Measurements from ENCODE around the gene FPR1. TPM values are rescaled to one million over a fixed set of nuclear protein-coding genes. Genes with fewer than 3 reads are reported as not detected.

The FPR1 gene
- polyA plus RNA-seq, 1 experiment, result not detected

GRCh38 chr19:51702103-51702824 is 49.4 kb downstream of the FPR1 start:
- TF ChIP-seq CTCF (IDR thresholded peaks at IDR 0.05; ENCODE audit: insufficient read depth, low read depth, low read length), result no peak
- POLR2A ChIA-PET, result no interaction called here
- CTCF ChIA-PET, result interaction anchor here (1.2 to 1.4 kb wide), 2 partner anchors 8 to 75 kb away, joined by 3 to 4 read pairs; no protein-coding TSS in a partner anchor
- Histone ChIP-seq H3K36me3 (ENCODE audit: control insufficient read depth, insufficient read depth, low read length) (peaks cover 27% of the 10 kb centered on the region), H3K4me3 (ENCODE audit: low read depth, low read length) (no peak overlapping the region), H3K27me3 (ENCODE audit: control insufficient read depth, insufficient read depth, low read length) (no peaks in the 10 kb centered on the region)
- DNase-seq (ENCODE audit: low read depth), result no peak

GRCh38 chr19:51701468-51702100 is 50.1 kb downstream of the FPR1 start:
- Histone ChIP-seq H3K4me3 (ENCODE audit: low read depth, low read length) (no peak overlapping the region), H3K27me3 (ENCODE audit: control insufficient read depth, insufficient read depth, low read length) (no peaks in the 10 kb centered on the region), H3K36me3 (ENCODE audit: control insufficient read depth, insufficient read depth, low read length) (peaks cover 27% of the 10 kb centered on the region)
- CTCF ChIA-PET, result interaction anchor here (0.6 to 1.2 kb wide), 2 partner anchors 25 to 76 kb away, joined by 3 to 4 read pairs; no protein-coding TSS in a partner anchor
- TF ChIP-seq CTCF (IDR thresholded peaks at IDR 0.05; ENCODE audit: insufficient read depth, low read depth, low read length), result no peak
- POLR2A ChIA-PET, result no interaction called here
- no peak for DNase-seq (ENCODE audit: low read depth)

- Histone ChIP-seq H3K4me3 (ENCODE audit: low read depth, low read length) (no peak overlapping the region), H3K27me3 (ENCODE audit: control insufficient read depth, insufficient read depth, low read length) (no peaks in the 10 kb centered on the region), H3K36me3 (ENCODE audit: control insufficient read depth, insufficient read depth, low read length) (peaks cover 29% of the 10 kb centered on the region)
- ChIA-PET POLR2A (interaction anchor here (0.5 kb wide), 1 partner anchor 9 kb away, joined by 3 read pairs; no protein-coding TSS in a partner anchor), CTCF (no interaction called here)
- no peak for TF ChIP-seq CTCF (IDR thresholded peaks at IDR 0.05; ENCODE audit: insufficient read depth, low read depth, low read length)
- DNase-seq (ENCODE audit: low read depth), result no peak
These were observed 52.5 kb downstream of the FPR1 start for GRCh38 chr19:51699170-51699569.

- TF ChIP-seq CTCF (IDR thresholded peaks at IDR 0.05; ENCODE audit: insufficient read depth, low read depth, low read length), result no peak
- Histone ChIP-seq H3K4me3 (ENCODE audit: low read depth, low read length) (no peak overlapping the region), H3K36me3 (ENCODE audit: control insufficient read depth, insufficient read depth, low read length) (peaks cover 30% of the 10 kb centered on the region), H3K27me3 (ENCODE audit: control insufficient read depth, insufficient read depth, low read length) (no peaks in the 10 kb centered on the region)
- ChIA-PET POLR2A (no interaction called here), CTCF (no interaction called here)
- DNase-seq (ENCODE audit: low read depth), result no peak
These were observed 53.4 kb downstream of the FPR1 start for GRCh38 chr19:51698296-51698695.

GRCh38 chr19:51697169-51697776 is 54.4 kb downstream of the FPR1 start:
- no peak for DNase-seq (ENCODE audit: low read depth)
- no peak for TF ChIP-seq CTCF (IDR thresholded peaks at IDR 0.05; ENCODE audit: insufficient read depth, low read depth, low read length)
- no peaks in the 10 kb centered on the region for H3K27me3 ChIP-seq (ENCODE audit: control insufficient read depth, insufficient read depth, low read length)
- H3K4me3 ChIP-seq (ENCODE audit: low read depth, low read length), result no peak overlapping the region
- ChIA-PET POLR2A (no interaction called here), CTCF (no interaction called here)
- H3K36me3 ChIP-seq (ENCODE audit: control insufficient read depth, insufficient read depth, low read length), result peaks cover 33% of the 10 kb centered on the region

All from BJ (cell line).